Stimulated activated CD4-positive, alpha-beta T cell treated with anti-CD3 and anti-CD28 coated beads, Interleukin-4, amount 100 ng/mL, for 24 hours (primary cell): Measurements from ENCODE around the gene SAPCD1.
"Not testable (repeated sequence)": the region's sequence is repeated elsewhere in the genome, so short reads cannot be mapped to it uniquely, and the experiment has no call there.

Source experiments
- DNase-seq: peaks from one replicate; pipeline ENCODE4 v3.0.0-alpha.2; 2020

The SAPCD1 gene

DNA sequence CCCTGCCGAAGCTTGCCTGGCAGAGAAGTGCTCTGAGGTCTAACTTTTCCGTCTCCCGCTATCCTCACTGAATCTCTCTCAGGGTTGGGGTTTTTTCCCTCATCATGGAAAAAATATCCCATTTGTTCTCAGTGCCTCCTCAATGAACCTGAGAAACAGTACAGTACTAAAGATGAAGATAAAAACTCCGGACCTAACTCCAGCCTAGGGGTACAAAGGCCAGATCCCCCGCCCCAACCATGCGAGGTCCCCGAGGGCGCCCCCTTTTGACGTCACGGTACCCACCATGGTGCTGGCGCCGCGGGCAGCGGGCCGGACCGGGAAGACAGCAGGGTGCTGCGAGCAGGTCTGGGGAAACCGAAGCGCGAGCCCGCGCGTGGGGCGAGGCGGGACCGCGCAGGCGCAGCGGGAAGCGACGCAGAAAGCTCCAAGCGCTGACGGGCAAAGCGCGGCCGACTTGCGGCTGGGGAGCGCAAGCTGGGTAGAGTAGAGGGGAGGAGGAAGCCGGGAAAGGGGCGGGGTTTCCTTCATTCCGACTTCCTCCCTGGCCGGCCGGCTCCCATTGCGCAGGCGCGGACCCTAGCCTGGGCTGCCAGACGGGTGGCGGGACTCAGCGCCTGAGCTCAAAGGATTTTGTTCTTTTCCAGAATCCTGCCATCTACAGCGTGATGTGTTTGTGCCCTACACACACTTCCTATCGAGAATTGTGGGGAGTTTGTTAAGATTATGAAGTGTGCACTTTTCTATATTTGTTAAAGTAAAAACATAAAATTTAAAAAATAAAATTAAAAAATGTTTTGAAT is 44.2 kb downstream of the SAPCD1 start, which contains the start of gene LSM2:
Gene LSM2, minus strand, starts transcription at position 497 of the 803 bp plus-strand sequence. Its CDS starts 209 bp downstream, at position 288.
- peak; percentile 98 for DNase-seq

- DNase-seq = not testable (repeated sequence)
These were observed 46.1 kb downstream of the SAPCD1 start for GRCh38 chr6:31808599-31808998.

GRCh38 chr6:31811645-31812044 is 49.2 kb downstream of the SAPCD1 start:
- DNase-seq = no peak

DNA sequence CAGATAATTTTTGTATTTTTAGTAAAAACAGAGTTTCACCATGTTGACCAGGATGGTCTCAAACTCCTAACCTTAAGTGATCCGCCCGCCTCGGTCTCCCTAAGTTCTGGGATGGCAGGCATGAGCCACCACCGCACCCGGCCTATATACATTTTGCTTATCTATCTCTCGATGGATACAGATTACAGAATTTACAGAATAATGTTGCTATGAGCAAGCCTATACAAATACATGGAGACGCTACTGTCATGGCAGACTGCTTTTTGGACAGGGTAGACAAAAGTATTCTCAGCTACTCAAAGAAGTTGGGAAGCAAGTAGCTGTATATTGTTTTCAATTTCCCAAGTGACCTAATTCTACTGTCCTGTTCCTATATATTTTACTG is 51.0 kb downstream of the SAPCD1 start:
- DNase-seq = no peak
